ENCODE data around the gene PARVA. TPM values are rescaled to one million over a fixed set of nuclear protein-coding genes. Genes with fewer than 3 reads are reported as not detected.
A peak's percentile ranks its signal among the peaks of the same experiment; 100 is the strongest.

The PARVA gene
- total and polyA plus RNA-seq, 9 of the 15 experiments (the other 6 are each of a cell fraction or from before 2014, with no cell fraction given), result 0.11 TPM; not detected in 8

- H2AFZ ChIP-seq (ENCODE audit: low read depth, low read length), result no peak overlapping the region
- H3K27ac ChIP-seq (ENCODE audit: extremely low read depth, low read depth, low read length), result no peak overlapping the region
- no peaks in the 10 kb centered on the region for H3K9me1 ChIP-seq (ENCODE audit: control insufficient read depth, insufficient read depth, low read length)
- FAIRE-seq, result no peak
- intact Hi-C loops (cut with micrococcal nuclease), result no loop called here
- in situ Hi-C loops (cut with MboI), result no loop called here
- WGBS (ENCODE audit: insufficient coverage, low coverage, missing lambda C conversion rate), result 0% methylated on average over 1 of the region's 1 CpG
- BruUV-seq (replicated peaks), result no TSS peak
- POLR2A ChIA-PET, result interaction anchor here (1.1 kb wide), 1 partner anchor 9 kb away, joined by 7 read pairs; no protein-coding TSS in a partner anchor
- no peaks in the 10 kb centered on the region for H3K4me1 ChIP-seq (replicated peaks in 1 of 2; ENCODE audit: control insufficient read depth in 2 of 2, insufficient read depth in 2 of 2, low read length in 2 of 2)
- H3K4me3 ChIP-seq, result no peak overlapping the region
- no peak overlapping the region for H3K4me2 ChIP-seq (ENCODE audit: insufficient read depth, low read length)
- no peaks in the 10 kb centered on the region for H3K36me3 ChIP-seq (ENCODE audit: control insufficient read depth, insufficient read depth, low read length)
- TF ChIP-seq RBM25 (IDR thresholded peaks at IDR 0.05; ENCODE audit: low read depth, low read length, severe bottlenecking) (peak; percentile 68), CBX3 (IDR thresholded peaks at IDR 0.05; ENCODE audit: borderline replicate concordance in 1 of 2, low read length in 2 of 2) (peak in 1 of 2 experiments; percentile 68; a peak in 2 of 3 replicates), SMARCA5 (IDR thresholded peaks at IDR 0.05) (peak; percentile 51; the same call in 1 of the 2 replicates), SIN3A (IDR thresholded peaks at IDR 0.05; ENCODE audit: borderline replicate concordance in 2 of 2, control insufficient read depth in 1 of 2, low read depth in 2 of 2, low read length in 2 of 2) (no peak), SAFB2 (IDR thresholded peaks at IDR 0.05; ENCODE audit: borderline replicate concordance, low read depth, low read length, severe bottlenecking) (no peak), ZFP30 (CRISPR knock-in tag; IDR thresholded peaks at IDR 0.05; ENCODE audit: borderline replicate concordance) (peak; percentile 48; the same call in 1 of the 2 replicates), BCL6 (CRISPR knock-in tag; IDR thresholded peaks at IDR 0.05) (no peak), ARNT (IDR thresholded peaks at IDR 0.05) (0 out of 4 replicates have a peak, but pooled peaks of 1 of the 2 experiments have one; percentile 40), ARID2 (IDR thresholded peaks at IDR 0.05) (no peak), TRIM24 (IDR thresholded peaks at IDR 0.05) (peak in 1 of 2 experiments; percentile 62; a peak in 2 of 4 replicates), ZEB2 (IDR thresholded peaks at IDR 0.05) (peak; percentile 49; the same call in 1 of the 2 replicates), TRIM28 (IDR thresholded peaks at IDR 0.05) (peak; percentile 95)
- TF ChIP-seq, protein P1, sequence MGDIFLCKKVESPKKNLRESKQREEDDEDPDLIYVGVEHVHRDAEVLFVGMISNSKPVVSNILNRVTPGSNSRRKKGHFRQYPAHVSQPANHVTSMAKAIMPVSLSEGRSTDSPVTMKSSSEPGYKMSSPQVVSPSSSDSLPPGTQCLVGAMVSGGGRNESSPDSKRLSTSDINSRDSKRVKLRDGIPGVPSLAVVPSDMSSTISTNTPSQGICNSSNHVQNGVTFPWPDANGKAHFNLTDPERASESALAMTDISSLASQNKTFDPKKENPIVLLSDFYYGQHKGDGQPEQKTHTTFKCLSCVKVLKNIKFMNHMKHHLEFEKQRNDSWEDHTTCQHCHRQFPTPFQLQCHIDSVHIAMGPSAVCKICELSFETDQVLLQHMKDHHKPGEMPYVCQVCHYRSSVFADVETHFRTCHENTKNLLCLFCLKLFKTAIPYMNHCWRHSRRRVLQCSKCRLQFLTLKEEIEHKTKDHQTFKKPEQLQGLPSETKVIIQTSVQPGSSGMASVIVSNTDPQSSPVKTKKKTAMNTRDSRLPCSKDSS (IDR thresholded peaks at IDR 0.05; ENCODE audit: low read depth, partially characterized antibody), result peak; percentile 95
- no peak for ATAC-seq
- no peaks in the 10 kb centered on the region; the same call in 1 of the 2 replicates for H3K9me3 ChIP-seq (replicated peaks; ENCODE audit: control insufficient read depth, insufficient read depth, low read depth, low read length)
- no peak overlapping the region for H3K9ac ChIP-seq (ENCODE audit: insufficient read depth in 1 of 2, low read depth in 2 of 2, low read length in 2 of 2)
- CTCF ChIA-PET (ENCODE audit: low intra/inter-chr PET ratio), result no interaction called here
- H3K27me3 ChIP-seq (ENCODE audit: control insufficient read depth in 2 of 2, insufficient read depth in 2 of 2, low read length in 2 of 2), result no peaks in the 10 kb centered on the region
- H4K20me1 ChIP-seq (replicated peaks; ENCODE audit: control insufficient read depth, insufficient read depth, low read length), result no peaks in the 10 kb centered on the region
- H3K79me2 ChIP-seq (ENCODE audit: control insufficient read depth, insufficient read depth, low read length), result no peaks in the 10 kb centered on the region
- DNase-seq (ENCODE audit: extremely low read depth in 1 of 4, low spot score in 3 of 4), result no peak
These were observed 111.9 kb downstream of the PARVA start for GRCh38 chr11:12489246-12489772.

Measured in K562 (cell line).